Raji (cell line): ENCODE results near the gene TMTC2.

Experiments
- POLR2A ChIP-seq: IDR thresholded peaks from 2 replicates; pipeline ENCODE4 v1.6.1; 2011; ENCODE audit warnings: low read depth, low read length, control low read depth; ENCODE audit not compliant: insufficient read depth

TMTC2 gene

DNA sequence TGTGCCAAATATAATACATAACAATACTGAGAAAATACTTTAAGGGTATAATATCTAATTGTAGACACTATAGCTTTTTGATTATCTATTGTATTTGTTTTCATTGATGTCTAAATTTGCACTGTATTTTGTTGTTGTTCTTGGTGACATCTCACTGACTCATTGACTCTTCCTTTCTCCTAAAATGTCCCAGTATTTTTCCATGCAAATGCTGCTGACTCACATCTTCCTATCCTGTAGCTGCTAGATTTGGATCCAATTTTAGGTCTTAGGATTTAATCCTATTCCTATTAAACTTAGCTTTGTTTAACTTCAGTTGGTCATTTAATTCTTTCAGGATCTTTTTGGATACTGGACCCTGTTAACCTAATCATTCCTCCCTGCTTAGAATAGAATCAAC lies 148.5 kb downstream of the TMTC2 start:
- TF ChIP-seq POLR2A, result no peak

GRCh38 chr12:82838131-82838551 lies 151.4 kb downstream of the TMTC2 start:
- TF ChIP-seq POLR2A, result no peak

GRCh38 chr12:82838827-82839226 lies 152.1 kb downstream of the TMTC2 start:
- no peak for TF ChIP-seq POLR2A

GRCh38 chr12:82839796-82840195 lies 153.1 kb downstream of the TMTC2 start:
- TF ChIP-seq POLR2A, result no peak

DNA sequence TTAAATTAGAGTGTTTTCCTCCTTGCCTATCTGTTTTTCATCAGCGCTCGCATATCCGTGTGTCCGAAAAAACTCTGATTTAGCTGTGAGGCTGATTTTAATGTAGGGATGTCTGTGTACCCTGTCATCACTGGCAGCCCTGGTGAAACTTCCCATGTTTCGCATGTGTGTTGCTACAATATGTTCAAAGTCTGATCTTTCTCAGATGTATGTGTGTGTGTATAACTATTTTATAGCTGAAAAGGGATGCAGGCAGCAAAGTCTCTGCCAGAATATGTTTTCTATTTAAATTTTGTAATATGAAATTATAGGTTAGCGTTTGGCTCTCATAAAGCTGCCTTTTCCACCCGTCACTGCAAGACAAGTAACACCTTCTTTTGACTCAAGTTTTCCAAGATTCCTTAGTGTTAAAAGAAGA lies 154.8 kb downstream of the TMTC2 start:
- no peak for TF ChIP-seq POLR2A

DNA sequence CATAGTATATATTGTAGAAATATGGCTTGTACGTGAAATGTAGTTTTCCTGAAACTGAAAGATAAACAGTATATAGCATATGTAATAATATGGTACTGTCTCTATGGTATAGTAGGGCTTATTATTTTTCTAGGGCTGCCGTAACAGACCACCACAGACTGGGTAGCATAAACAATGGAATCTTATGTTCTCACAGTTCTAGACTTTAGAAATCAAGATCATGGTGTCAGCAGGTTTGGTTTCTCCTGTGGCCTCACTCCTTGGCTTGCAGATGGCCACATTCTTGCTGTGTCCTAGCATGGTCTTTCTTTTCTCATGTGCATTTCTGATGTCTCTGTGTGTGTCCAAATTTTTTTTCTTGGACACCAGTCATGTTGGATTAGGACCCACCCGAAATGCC lies 155.8 kb downstream of the TMTC2 start:
- TF ChIP-seq POLR2A, result no peak

DNA sequence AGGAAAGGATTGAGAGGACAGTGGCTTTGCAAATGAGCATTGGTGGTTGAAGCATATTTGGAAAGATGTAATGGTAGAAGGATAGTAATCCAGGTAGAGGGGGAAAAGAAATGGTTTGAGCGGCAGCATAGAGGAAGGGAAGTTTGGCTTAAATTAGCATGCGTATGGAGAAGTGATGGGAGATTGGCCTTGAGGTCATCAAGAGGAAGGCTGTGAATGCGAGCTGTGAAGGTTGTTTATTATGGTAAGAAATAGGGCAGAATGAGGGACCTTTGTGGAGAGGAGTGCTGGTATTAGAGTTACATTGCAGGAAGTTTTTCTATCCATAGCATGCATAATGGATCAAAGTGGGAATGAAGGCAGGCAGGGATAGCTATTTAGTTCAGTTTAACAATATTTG lies 162.1 kb downstream of the TMTC2 start:
- TF ChIP-seq POLR2A, result no peak

DNA sequence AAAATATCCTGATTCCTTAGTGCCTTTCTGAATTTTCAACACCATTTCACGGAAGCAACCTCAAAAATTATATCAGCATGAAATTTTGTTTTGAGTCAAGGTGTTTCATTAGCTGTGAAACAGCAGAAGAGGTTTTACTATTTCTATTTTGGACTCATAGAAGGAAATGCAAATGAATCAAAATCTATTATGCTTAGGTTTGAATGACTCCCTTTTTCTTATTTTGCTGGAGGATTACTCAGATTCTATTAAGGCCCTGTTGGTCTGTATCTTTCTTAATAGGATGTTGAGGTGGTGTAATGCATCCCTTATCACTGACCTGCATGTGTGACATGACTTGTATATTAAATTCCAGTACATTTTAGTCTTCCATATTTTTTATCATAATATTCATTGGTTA lies 165.8 kb downstream of the TMTC2 start:
- no peak for TF ChIP-seq POLR2A

DNA sequence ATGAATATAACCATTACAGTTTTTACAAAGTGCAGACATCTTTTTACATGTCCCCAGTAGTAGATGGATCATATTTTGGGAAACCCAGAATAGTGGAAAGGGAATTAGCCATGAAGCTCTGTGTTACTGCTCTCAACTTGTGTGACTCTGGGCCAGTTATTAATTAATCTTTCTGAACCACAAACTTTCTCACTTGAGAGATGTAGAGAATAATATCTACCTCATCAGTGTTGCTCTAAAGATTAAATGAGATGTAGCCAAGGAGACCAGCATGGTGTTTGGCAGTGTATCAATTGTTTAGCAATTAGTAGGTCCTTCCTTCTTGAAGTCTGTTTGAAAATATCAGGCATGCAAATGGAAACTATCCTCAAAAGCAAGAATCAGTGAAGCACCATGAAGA lies 169.2 kb downstream of the TMTC2 start:
- no peak for TF ChIP-seq POLR2A

GRCh38 chr12:82857276-82857675 lies 170.6 kb downstream of the TMTC2 start:
- TF ChIP-seq POLR2A, result no peak

DNA sequence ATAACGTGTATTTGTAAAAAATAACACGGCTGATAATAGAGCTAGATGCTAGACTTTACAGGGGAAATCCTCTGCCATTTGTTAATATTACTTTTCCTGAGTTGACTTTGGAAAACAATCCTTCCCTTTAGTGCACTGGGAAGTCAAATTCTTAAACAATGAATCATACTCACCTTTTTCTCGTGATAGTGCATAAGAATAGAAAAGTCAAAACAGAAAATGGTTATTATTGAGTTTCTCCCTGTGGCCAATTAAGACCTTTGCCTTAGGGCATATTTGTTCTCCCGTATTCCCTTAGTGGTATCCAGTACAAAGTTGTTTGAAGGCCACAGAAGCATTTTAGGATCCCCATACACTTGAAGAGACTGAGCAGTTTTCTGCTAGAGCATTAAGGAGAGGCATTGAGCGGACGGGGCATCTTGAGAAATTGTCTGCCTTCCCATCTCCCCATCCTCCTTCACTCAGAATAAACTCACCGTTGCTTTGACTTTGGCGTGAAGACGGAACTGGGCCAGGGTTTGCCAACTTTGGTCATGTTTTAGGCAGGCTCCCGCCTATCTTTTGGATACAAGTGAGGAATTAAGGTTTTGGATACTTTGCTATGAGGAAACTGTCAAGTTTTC lies 171.3 kb downstream of the TMTC2 start:
- no peak for TF ChIP-seq POLR2A

GRCh38 chr12:82858534-82858917 lies 171.8 kb downstream of the TMTC2 start:
- TF ChIP-seq POLR2A, result no peak

DNA sequence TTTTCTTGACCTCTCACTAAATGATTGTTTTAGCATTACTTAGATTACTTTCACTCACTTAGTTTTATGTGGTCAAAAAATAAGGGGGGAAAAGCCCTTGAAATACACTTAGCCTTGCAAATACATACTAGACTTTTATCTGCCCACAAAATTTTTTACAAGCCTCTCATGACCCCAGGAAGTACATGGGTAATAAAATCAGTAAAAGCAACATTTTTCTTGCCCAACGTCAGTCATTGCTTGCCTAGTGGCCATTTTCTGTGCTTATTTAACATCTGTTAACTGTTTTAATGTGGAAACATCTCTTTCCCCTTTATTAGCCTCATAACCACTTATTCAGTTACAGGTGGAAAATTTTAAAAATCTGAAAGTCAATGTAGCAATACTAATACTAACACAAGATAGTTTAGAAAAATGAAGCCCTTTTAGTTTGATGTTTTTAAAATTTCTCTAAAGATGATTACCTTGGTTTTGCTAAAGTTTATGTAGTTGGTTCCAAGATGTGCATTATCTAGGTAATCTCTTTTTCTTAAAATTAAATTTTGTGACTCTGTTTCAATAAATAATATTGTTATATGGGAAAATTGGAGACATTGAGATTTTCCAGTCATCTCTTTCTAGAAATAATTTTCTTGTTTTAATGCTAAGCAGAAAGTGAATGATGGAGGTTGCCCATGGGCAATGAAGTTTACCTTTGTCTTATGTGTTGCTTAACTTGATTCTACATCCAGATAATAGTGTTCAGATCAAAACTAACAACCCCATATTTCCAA lies 175.5 kb downstream of the TMTC2 start:
- TF ChIP-seq POLR2A, result no peak

DNA sequence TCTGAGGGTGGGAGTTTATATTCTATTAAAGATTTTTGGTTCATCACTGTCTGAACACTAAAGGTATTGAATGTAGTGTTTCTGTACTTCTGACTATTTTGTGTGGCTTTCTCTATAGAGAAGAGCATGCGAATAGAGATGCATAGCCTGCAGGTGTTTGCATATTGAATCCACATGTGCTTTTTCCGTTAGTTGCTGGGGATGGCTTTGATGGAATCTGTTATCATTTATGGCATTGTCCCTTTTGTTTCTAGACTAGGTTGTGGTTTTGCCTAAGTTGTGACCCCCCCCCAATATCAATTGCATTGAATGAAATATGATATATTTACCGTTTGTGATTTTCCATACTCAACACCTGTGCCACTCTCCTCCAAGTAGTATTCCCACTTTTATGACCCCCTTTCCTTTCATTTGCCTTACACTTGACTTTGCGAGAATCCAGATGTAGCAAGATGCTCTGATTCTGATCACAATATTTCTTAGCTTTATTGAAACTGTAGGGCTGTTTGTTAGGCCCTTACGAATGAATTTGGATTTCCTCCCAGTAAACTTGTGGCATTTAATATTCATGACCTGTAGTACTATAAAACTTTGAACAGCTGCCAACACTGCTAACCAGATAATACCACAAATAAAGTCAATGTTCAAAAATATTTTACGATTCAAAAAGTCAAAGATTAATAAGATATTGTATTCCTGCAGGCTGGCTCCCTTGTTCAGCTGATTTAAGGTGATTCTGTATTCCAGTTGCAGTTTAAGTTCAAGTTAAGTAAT lies 176.4 kb downstream of the TMTC2 start:
- no peak for TF ChIP-seq POLR2A

DNA sequence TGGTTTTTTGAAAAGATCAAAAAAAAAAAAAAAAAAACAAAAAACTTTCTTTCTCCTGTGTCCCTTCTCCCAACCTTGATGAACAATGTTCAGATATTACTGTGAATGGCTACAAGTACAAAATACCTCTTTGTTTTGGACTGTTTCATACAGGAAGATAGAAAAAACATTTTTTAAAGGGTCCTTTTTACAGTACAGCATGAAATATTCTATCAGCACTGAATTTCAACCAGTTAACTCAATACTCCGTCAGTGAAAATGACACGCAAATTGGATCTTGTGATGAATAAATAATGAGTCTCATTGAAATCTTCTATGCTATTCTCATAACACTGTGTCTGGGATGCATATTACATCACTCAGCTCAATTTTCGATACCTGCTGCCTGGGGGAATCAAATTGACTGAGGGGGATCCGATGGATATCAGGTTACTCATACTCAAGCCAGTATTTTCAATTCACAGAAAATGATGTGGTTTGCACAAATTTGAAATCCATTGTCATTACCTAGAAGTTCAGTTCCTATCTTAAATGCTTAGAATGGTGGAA lies 179.6 kb downstream of the TMTC2 start:
- no peak for TF ChIP-seq POLR2A

DNA sequence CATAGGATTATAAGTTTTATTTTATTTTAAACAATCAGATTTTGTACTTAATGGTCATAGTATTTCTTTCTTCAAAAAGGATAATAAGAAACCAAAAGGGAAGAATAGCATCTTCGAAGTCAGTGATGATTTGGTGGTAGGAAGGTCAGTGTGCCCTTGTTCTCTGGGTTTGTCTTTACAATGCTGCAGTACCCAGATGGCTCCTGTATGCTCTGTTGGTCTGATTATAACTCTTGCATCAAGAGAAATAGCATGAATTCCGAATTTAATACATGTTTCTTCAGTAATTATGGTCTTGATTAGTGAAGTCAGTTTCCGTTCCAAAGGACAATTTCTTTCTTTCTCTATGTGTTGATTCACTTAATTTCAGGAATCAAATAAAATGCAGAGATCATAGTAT lies 180.2 kb downstream of the TMTC2 start:
- no peak for TF ChIP-seq POLR2A
